Measurements from ENCODE around the gene RNASET2. TPM values are rescaled to one million over a fixed set of nuclear protein-coding genes. Genes with fewer than 3 reads are reported as not detected.
A peak's percentile ranks its signal among the peaks of the same experiment; 100 is the strongest.

RNASET2 gene
- polyA plus RNA-seq, 3 donors: 432 to 562 (median 493) TPM

DNA sequence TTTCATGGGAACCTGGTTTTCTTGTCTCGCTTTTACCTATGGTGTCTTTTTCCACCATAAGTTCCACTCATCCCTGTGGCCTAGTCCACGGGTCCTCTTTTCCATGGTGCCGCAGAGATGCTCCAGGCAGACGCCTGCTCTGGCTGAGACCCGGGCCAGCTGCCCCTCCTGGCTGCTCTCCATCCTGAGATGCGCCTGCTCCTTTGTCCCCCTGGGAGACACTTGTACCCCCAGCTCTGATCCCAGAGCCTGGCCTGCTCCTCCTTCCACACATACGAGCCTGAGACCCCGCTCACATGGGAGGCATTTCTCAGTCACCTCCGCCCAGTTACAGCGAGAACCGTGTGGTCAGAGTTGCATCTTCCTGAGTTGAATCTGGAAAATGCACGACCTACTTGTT is 29.6 kb downstream of the RNASET2 start:
- DNase-seq: no peak
- Histone ChIP-seq H3K4me3 (replicated peaks in 1 of 3; ENCODE audit: low read depth in 2 of 3, low read length in 3 of 3) (no peak overlapping the region), H3K79me2 (ENCODE audit: insufficient read depth, low read length) (peaks cover under 1% of the 10 kb centered on the region), H3K36me3 (replicated peaks in 1 of 2; ENCODE audit: control insufficient read depth in 1 of 2, insufficient read depth in 2 of 2, low read length in 2 of 2) (peaks cover 48 to 54% of the 10 kb centered on the region in 2 donors), H3K27ac (ENCODE audit: low read depth in 1 of 2, low read length in 2 of 2) (no peak overlapping the region), H3K9me3 (replicated peaks in 1 of 2; ENCODE audit: control insufficient read depth in 1 of 2, insufficient read depth in 1 of 2, low read length in 2 of 2) (no peaks in the 10 kb centered on the region), H3K4me1 (ENCODE audit: control insufficient read depth in 1 of 2, insufficient read depth in 2 of 2, low read length in 2 of 2) (no peaks in the 10 kb centered on the region), H3K27me3 (ENCODE audit: control insufficient read depth in 2 of 2, insufficient read depth in 2 of 2, low read length in 2 of 2) (no peaks in the 10 kb centered on the region), H2AFZ (ENCODE audit: insufficient read depth, low read depth, low read length, poor library complexity, severe bottlenecking) (no peak overlapping the region), H3K4me2 (replicated peaks; ENCODE audit: extremely low read depth, low read length, poor library complexity, severe bottlenecking) (no peak overlapping the region), H4K20me1 (ENCODE audit: insufficient read depth, low read length) (peaks cover 67% of the 10 kb centered on the region), H3K9ac (ENCODE audit: insufficient read depth, low read length, poor library complexity, severe bottlenecking) (no peak overlapping the region)
- H3K4me1 Mint-ChIP-seq: no peaks in the 10 kb centered on the region
- H3K27ac Mint-ChIP-seq: no peak overlapping the region
- peaks cover 62 to 71% of the 10 kb centered on the region in 2 donors for H3K36me3 Mint-ChIP-seq
- H3K9me3 Mint-ChIP-seq: peaks cover 0 to 3% (median 0%) of the 10 kb centered on the region in 7 donors
- H3K4me3 Mint-ChIP-seq: no peak overlapping the region
- H3K27me3 Mint-ChIP-seq (ENCODE audit: low read depth in 3 of 3): no peaks in the 10 kb centered on the region
- intact Hi-C loops (cut with micrococcal nuclease): no loop called here
- WGBS (ENCODE audit: insufficient coverage): 100% methylated on average over 6 of the region's 12 CpGs
- TF ChIP-seq, protein P1, sequence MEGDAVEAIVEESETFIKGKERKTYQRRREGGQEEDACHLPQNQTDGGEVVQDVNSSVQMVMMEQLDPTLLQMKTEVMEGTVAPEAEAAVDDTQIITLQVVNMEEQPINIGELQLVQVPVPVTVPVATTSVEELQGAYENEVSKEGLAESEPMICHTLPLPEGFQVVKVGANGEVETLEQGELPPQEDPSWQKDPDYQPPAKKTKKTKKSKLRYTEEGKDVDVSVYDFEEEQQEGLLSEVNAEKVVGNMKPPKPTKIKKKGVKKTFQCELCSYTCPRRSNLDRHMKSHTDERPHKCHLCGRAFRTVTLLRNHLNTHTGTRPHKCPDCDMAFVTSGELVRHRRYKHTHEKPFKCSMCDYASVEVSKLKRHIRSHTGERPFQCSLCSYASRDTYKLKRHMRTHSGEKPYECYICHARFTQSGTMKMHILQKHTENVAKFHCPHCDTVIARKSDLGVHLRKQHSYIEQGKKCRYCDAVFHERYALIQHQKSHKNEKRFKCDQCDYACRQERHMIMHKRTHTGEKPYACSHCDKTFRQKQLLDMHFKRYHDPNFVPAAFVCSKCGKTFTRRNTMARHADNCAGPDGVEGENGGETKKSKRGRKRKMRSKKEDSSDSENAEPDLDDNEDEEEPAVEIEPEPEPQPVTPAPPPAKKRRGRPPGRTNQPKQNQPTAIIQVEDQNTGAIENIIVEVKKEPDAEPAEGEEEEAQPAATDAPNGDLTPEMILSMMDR (IDR thresholded peaks at IDR 0.05): no peak

DNA sequence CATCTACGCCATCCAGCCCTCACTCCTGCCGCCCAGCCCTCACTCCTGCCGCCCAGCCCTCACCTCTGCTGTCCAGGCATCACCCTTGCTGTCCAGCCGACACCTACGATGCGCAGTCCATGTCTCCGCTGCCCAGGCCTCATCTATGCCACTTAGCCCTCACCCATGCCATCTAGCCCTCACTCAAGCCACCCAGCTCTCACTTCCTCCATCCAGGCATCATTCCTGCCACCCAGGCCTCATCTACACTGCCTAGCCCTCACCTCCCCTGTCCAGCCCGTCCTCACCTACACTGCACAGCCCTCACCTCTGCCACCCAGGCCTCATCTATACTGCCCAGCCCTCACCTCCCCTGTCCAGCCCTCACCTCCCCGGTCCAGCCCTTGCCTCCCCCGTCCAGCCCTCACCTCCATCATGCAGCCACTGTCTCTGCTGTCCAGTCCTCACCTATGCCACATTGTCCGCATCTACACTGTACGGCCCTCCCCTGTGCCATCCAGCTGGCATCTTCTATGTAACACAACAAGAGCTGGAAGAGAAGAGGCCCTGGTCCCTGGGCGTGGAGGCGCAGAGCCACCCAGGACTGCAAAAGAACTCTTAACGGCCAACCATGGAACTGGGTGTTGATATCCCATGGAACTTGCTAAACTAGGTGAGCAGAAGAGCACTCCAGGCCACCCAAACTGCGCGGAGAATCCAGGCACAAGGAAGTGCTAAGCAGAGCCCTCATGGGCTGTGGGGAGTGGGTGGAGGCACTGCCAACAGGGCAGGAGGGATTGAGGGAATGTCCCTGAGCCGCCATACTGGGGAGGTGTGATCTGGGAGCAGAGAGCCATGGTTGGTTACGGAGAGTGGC is 31.0 kb downstream of the RNASET2 start:
- Histone ChIP-seq H3K4me3 (replicated peaks in 1 of 3; ENCODE audit: low read depth in 2 of 3, low read length in 3 of 3) (no peak overlapping the region), H3K27me3 (ENCODE audit: control insufficient read depth in 2 of 2, insufficient read depth in 2 of 2, low read length in 2 of 2) (no peaks in the 10 kb centered on the region), H4K20me1 (ENCODE audit: insufficient read depth, low read length) (peaks cover 53% of the 10 kb centered on the region), H3K36me3 (replicated peaks in 1 of 2; ENCODE audit: control insufficient read depth in 1 of 2, insufficient read depth in 2 of 2, low read length in 2 of 2) (peaks cover 34 to 40% of the 10 kb centered on the region in 2 donors), H3K9me3 (replicated peaks in 1 of 2; ENCODE audit: control insufficient read depth in 1 of 2, insufficient read depth in 1 of 2, low read length in 2 of 2) (no peaks in the 10 kb centered on the region), H3K4me2 (replicated peaks; ENCODE audit: extremely low read depth, low read length, poor library complexity, severe bottlenecking) (no peak overlapping the region), H3K9ac (ENCODE audit: insufficient read depth, low read length, poor library complexity, severe bottlenecking) (no peak overlapping the region), H3K27ac (ENCODE audit: low read depth in 1 of 2, low read length in 2 of 2) (no peak overlapping the region), H3K79me2 (ENCODE audit: insufficient read depth, low read length) (no peaks in the 10 kb centered on the region), H2AFZ (ENCODE audit: insufficient read depth, low read depth, low read length, poor library complexity, severe bottlenecking) (no peak overlapping the region), H3K4me1 (ENCODE audit: control insufficient read depth in 1 of 2, insufficient read depth in 2 of 2, low read length in 2 of 2) (no peaks in the 10 kb centered on the region)
- DNase-seq: no peak
- peaks cover 48 to 57% of the 10 kb centered on the region in 2 donors for H3K36me3 Mint-ChIP-seq
- intact Hi-C loops (cut with micrococcal nuclease): no loop called here
- TF ChIP-seq, protein P1 (IDR thresholded peaks at IDR 0.05): no peak
- H3K4me1 Mint-ChIP-seq: no peaks in the 10 kb centered on the region
- H3K27ac Mint-ChIP-seq: peak overlapping the region in 4 of 7 donors; percentile 32 to 73 (median 42)
- WGBS (ENCODE audit: insufficient coverage): 97% methylated on average over 18 of the region's 19 CpGs
- H3K4me3 Mint-ChIP-seq: no peak overlapping the region
- H3K9me3 Mint-ChIP-seq: no peaks in the 10 kb centered on the region
- no peaks in the 10 kb centered on the region for H3K27me3 Mint-ChIP-seq (ENCODE audit: low read depth in 3 of 3)

Data from CD14-positive monocyte (primary cell).